Panc1 (cell line): Measurements from ENCODE around the gene CDS2. TPM values are rescaled to one million over a fixed set of nuclear protein-coding genes. Genes with fewer than 3 reads are reported as not detected.

Source experiments
- ATAC-seq: fragments of 200-7000 bp; cut with Tn5 transposase; 2 replicates; pipeline ENCODE4 v1.9.1; 2020; ENCODE audit warnings: mild to moderate bottlenecking, moderate library complexity
- BruUV-seq: library from RNA; stranded (reverse); fragments of 400-500 nt; replicated peaks from 2 replicates; lab custom pipeline; 2021; lab: Mats Ljungman, UMichigan
- CTCF ChIA-PET: fragments of 300-600 bp; sonication (Branson Sonifier 250); formaldehyde crosslinking; loops from one replicate; lab custom pipeline; 2022; ENCODE audit warnings: antibody characterized with exemption; lab: Charles Lee
- POLR2A ChIA-PET: fragments of 300-600 bp; sonication (Branson Sonifier 250); formaldehyde crosslinking; loops from one replicate; lab custom pipeline; 2022; ENCODE audit warnings: antibody characterized with exemption; lab: Charles Lee
- DNase-seq: peaks from one replicate; pipeline ENCODE4 v3.0.0-alpha.2; 2010; ENCODE audit warnings: low read depth, low spot score
- H3K27ac ChIP-seq: 2 replicates; pipeline ENCODE4 v1.5.1; 2011; ENCODE audit warnings: mild to moderate bottlenecking, low read length, inconsistent platforms
- H3K27me3 ChIP-seq: fragments of 200-500 bp; sonication (Bioruptor generic); 2 replicates; pipeline ENCODE4 v1.6.0; 2014; ENCODE audit warnings: low read length, inconsistent platforms; ENCODE audit not compliant: control insufficient read depth, insufficient read depth
- H3K36me3 ChIP-seq: fragments of 200-500 bp; sonication (Bioruptor generic); 2 replicates; pipeline ENCODE4 v1.5.1; 2014; ENCODE audit warnings: inconsistent platforms, mild to moderate bottlenecking, low read length, moderate library complexity; ENCODE audit not compliant: control insufficient read depth, insufficient read depth
- H3K4me1 ChIP-seq: 2 replicates; pipeline ENCODE4 v1.5.1; 2011; ENCODE audit warnings: inconsistent platforms, mild to moderate bottlenecking, low read length, moderate library complexity; ENCODE audit not compliant: control insufficient read depth, insufficient read depth
- H3K4me3 ChIP-seq, 2 experiments: 2 replicates each; pipeline ENCODE4 v1.5.1; 2011 to 2012; ENCODE audit warnings: low read depth in 2 of 2, low read length in 2 of 2, mild to moderate bottlenecking in 2 of 2, inconsistent platforms in 1 of 2, moderate library complexity in 1 of 2
- H3K9me3 ChIP-seq: fragments of 200-500 bp; sonication (Bioruptor generic); 2 replicates; pipeline ENCODE4 v1.5.1; 2014; ENCODE audit warnings: low read depth, mild to moderate bottlenecking, inconsistent platforms, low read length, moderate library complexity; ENCODE audit not compliant: control insufficient read depth, insufficient read depth
- POLR2AphosphoS5 ChIP-seq: IDR thresholded peaks from 2 replicates; pipeline ENCODE4 v1.6.1; 2012; ENCODE audit warnings: mild to moderate bottlenecking, low read depth, low read length, moderate library complexity
- SIN3A ChIP-seq: IDR thresholded peaks from 2 replicates; pipeline ENCODE4 v1.6.1; 2012; ENCODE audit warnings: low read depth, mild to moderate bottlenecking, low read length, moderate library complexity, borderline replicate concordance; ENCODE audit not compliant: insufficient read depth
- TCF7L2 ChIP-seq: IDR thresholded peaks from 2 replicates; pipeline ENCODE4 v1.6.1; 2011; ENCODE audit warnings: mild to moderate bottlenecking, low read depth, low read length, inconsistent platforms
- in situ Hi-C: cut with HindIII; loops from 2 replicates; pipeline ENCODE4 v1.10.0; 2016; ENCODE audit warnings: low sequenced_read_pairs, low pct_unique_long_range_greater_than_20kb
- intact Hi-C: fragments of 100-400 bp; cut with micrococcal nuclease; formaldehyde crosslinking; loops from one replicate; pipeline ENCODE4 v1.10.0; 2022; ENCODE audit not compliant: unreplicated experiment
- total RNA-seq: library from RNA; stranded (reverse); gene quantifications from one replicate; pipeline ENCODE4 v1.2.1, GENCODE V29; 2021; ENCODE audit not compliant: unreplicated experiment
- TF ChIP-seq, protein P1 (sequence below), 2 experiments: IDR thresholded peaks; 2 replicates each; pipeline ENCODE4 v1.6.1; 2011 to 2012; ENCODE audit warnings: low read depth in 2 of 2, control low read depth in 1 of 2, low read length in 1 of 2, mild to moderate bottlenecking in 1 of 2, moderate library complexity in 1 of 2; ENCODE audit not compliant: insufficient read depth in 1 of 2
- TF ChIP-seq, protein P2 (sequence below): fragments of 450-650 bp; IDR thresholded peaks from 2 replicates; pipeline ENCODE4 v1.5.1; 2017; ENCODE audit warnings: mild to moderate bottlenecking

CDS2 gene
- total RNA-seq, 1 experiment from 2014 or later, result 54.0 TPM

GRCh38 chr20:5153152-5153467, 26.3 kb downstream of the CDS2 start:
- no peak for TF ChIP-seq TCF7L2
- TF ChIP-seq, protein P1, sequence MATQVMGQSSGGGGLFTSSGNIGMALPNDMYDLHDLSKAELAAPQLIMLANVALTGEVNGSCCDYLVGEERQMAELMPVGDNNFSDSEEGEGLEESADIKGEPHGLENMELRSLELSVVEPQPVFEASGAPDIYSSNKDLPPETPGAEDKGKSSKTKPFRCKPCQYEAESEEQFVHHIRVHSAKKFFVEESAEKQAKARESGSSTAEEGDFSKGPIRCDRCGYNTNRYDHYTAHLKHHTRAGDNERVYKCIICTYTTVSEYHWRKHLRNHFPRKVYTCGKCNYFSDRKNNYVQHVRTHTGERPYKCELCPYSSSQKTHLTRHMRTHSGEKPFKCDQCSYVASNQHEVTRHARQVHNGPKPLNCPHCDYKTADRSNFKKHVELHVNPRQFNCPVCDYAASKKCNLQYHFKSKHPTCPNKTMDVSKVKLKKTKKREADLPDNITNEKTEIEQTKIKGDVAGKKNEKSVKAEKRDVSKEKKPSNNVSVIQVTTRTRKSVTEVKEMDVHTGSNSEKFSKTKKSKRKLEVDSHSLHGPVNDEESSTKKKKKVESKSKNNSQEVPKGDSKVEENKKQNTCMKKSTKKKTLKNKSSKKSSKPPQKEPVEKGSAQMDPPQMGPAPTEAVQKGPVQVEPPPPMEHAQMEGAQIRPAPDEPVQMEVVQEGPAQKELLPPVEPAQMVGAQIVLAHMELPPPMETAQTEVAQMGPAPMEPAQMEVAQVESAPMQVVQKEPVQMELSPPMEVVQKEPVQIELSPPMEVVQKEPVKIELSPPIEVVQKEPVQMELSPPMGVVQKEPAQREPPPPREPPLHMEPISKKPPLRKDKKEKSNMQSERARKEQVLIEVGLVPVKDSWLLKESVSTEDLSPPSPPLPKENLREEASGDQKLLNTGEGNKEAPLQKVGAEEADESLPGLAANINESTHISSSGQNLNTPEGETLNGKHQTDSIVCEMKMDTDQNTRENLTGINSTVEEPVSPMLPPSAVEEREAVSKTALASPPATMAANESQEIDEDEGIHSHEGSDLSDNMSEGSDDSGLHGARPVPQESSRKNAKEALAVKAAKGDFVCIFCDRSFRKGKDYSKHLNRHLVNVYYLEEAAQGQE (IDR thresholded peaks at IDR 0.05; ENCODE audit: insufficient read depth in 1 of 2, low read depth in 2 of 2, low read length in 1 of 2), result no peak
- TF ChIP-seq SIN3A, result no peak
- TF ChIP-seq, protein P2, sequence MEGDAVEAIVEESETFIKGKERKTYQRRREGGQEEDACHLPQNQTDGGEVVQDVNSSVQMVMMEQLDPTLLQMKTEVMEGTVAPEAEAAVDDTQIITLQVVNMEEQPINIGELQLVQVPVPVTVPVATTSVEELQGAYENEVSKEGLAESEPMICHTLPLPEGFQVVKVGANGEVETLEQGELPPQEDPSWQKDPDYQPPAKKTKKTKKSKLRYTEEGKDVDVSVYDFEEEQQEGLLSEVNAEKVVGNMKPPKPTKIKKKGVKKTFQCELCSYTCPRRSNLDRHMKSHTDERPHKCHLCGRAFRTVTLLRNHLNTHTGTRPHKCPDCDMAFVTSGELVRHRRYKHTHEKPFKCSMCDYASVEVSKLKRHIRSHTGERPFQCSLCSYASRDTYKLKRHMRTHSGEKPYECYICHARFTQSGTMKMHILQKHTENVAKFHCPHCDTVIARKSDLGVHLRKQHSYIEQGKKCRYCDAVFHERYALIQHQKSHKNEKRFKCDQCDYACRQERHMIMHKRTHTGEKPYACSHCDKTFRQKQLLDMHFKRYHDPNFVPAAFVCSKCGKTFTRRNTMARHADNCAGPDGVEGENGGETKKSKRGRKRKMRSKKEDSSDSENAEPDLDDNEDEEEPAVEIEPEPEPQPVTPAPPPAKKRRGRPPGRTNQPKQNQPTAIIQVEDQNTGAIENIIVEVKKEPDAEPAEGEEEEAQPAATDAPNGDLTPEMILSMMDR, result no peak
- TF ChIP-seq POLR2AphosphoS5, result no peak
- Histone ChIP-seq H3K4me1 (peaks cover 9% of the 10 kb centered on the region), H3K4me3 (no peak overlapping the region), H3K9me3 (no peaks in the 10 kb centered on the region), H3K36me3 (no peaks in the 10 kb centered on the region), H3K27ac (no peak overlapping the region), H3K27me3 (no peaks in the 10 kb centered on the region)
- ChIA-PET CTCF (no interaction called here), POLR2A (no interaction called here)
- no peak for DNase-seq
- intact Hi-C loops (no loop called here), in situ Hi-C loops (no loop called here)
- no peak for ATAC-seq
- BruUV-seq, result no TSS peak

- BruUV-seq, result no TSS peak
- intact Hi-C loops (no loop called here), in situ Hi-C loops (no loop called here)
- TF ChIP-seq POLR2AphosphoS5 (no peak), TCF7L2 (no peak), SIN3A (no peak)
- TF ChIP-seq, protein P1 (IDR thresholded peaks at IDR 0.05; ENCODE audit: insufficient read depth in 1 of 2, low read depth in 2 of 2, low read length in 1 of 2), result no peak
- TF ChIP-seq, protein P2, result no peak
- Histone ChIP-seq H3K9me3 (no peaks in the 10 kb centered on the region), H3K4me3 (no peak overlapping the region), H3K27me3 (no peaks in the 10 kb centered on the region), H3K36me3 (no peaks in the 10 kb centered on the region), H3K4me1 (peaks cover 9% of the 10 kb centered on the region), H3K27ac (no peak overlapping the region)
- ChIA-PET POLR2A (no interaction called here), CTCF (no interaction called here)
- ATAC-seq (peak; percentile 43), DNase-seq (no peak)
Observed at GRCh38 chr20:5153612-5154542, 27.1 kb downstream of the CDS2 start.
